GM12875 (cell line): ENCODE results near the gene KCNH4.
"Not testable (repeated sequence)": the region's sequence is repeated elsewhere in the genome, so short reads cannot be mapped to it uniquely, and the experiment has no call there.

Experiments
- H3K4me3 ChIP-seq: one replicate; pipeline ENCODE4 v1.5.1; 2011; ENCODE audit warnings: low read depth, low read length, control low read depth
- TF ChIP-seq, protein P1 (sequence below): IDR thresholded peaks from 2 replicates; pipeline ENCODE4 v1.5.1; 2011; ENCODE audit warnings: low read depth, mild to moderate bottlenecking, control low read depth, inconsistent platforms, low read length, moderate library complexity, borderline replicate concordance; ENCODE audit not compliant: insufficient read depth

KCNH4 gene

DNA sequence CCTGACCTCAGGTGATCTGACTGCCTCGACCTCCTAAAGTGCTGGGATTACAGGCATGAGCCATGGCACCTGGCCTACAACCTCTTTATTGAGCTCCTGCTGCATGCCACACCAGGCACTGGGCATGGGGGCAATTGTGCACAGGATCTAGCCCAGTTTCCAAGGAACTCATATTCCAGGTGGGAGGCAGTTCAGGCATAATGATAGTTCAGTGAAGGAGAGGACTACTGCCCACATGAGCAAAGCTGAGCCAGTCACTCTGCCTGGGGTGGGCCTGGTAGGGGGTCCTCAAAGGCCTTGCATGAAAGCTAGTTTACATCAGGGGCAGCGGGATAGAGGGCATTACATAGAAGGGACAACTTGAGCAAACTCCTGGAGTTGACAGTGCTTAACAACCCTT lies 6.9 kb upstream of the KCNH4 start:
- H3K4me3 ChIP-seq = no peak overlapping the region
- TF ChIP-seq, protein P1, sequence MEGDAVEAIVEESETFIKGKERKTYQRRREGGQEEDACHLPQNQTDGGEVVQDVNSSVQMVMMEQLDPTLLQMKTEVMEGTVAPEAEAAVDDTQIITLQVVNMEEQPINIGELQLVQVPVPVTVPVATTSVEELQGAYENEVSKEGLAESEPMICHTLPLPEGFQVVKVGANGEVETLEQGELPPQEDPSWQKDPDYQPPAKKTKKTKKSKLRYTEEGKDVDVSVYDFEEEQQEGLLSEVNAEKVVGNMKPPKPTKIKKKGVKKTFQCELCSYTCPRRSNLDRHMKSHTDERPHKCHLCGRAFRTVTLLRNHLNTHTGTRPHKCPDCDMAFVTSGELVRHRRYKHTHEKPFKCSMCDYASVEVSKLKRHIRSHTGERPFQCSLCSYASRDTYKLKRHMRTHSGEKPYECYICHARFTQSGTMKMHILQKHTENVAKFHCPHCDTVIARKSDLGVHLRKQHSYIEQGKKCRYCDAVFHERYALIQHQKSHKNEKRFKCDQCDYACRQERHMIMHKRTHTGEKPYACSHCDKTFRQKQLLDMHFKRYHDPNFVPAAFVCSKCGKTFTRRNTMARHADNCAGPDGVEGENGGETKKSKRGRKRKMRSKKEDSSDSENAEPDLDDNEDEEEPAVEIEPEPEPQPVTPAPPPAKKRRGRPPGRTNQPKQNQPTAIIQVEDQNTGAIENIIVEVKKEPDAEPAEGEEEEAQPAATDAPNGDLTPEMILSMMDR = no peak

DNA sequence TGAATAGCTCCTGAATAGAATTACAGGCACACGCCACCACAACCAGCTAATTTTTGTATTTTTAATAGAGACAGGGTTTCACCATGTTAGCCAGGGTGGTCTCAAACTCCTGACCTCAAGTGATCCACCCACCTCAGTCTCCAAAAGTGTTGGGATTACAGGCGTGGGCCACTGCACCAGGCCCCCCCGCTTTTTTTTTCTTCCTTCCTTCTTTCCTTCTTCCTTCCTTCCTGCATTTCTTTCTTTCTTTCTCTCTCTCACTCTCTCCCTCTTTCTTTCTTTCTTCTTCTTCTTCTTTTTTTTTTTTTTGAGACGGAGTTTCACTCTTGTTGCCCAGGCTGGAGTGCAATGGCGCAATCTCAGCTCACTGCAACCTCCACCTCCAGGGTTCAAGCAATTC lies 5.2 kb upstream of the KCNH4 start:
- not testable (repeated sequence) for H3K4me3 ChIP-seq

DNA sequence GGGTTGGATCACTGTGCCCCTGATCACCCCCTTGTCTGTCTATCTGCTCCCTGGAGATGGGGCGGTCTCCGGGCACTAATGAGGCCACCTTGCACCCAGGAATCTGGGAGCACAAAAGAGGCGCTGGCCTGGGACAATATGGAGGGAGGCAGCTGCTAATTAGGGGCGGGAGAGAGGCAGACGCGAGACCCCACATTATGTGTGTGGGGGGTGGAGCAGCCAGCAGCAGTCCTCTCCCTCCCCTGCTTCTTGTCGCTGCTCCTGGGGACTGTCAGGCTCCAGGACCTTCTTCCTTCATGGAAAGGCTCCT lies 4.6 kb upstream of the KCNH4 start:
- no peak overlapping the region for H3K4me3 ChIP-seq
- TF ChIP-seq, protein P1 = no peak

DNA sequence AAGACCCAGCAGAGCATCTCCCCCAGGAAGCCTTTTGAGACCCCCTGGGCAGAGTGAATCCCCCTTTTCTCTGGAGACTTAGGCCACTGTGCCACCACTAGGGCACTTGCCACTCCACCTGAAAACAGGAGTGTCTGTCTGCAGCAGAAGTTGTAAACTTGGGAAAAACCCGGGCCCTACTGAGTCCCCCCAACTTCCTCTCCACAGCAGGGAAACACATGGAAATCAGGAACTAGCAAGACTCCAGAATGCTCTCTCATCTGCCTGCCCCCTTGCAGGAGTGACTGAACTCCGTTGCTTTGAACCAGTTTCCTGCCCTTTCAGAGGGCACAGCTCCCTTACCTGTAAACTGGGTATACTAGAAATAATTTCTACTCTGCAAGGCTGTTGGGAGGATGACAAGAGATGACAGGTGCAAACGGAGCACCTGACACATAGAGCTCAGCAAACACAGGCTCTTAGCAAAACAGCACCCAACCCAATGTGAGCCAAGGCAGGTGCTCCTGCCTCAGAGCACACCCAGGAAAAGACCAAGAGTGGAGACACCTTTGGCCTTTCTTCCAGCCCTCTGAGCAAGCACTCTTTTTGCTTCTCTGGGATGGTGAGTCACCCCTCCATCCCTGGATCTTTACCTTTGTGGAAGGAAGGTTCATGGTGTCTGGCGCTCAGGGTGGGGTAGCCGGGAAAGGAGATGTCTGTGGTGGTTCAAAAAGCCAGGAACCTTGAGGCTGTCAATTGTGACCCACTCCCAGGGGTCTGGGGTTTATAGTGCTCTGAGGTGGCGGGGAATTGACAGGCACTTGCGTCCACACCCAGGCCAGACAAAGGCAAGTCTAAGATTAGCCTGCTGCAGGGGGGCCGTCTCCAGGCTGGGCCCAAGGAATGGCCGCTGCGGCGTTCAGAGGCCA lies 4.0 kb upstream of the KCNH4 start, which contains the start of gene HCRT:
Gene HCRT (minus strand): TSS at position 740 of the 908 bp plus-strand sequence. CDS start 87 bp downstream, at position 653.
- H3K4me3 ChIP-seq = peak within 1 kb of the TSS; percentile 17

DNA sequence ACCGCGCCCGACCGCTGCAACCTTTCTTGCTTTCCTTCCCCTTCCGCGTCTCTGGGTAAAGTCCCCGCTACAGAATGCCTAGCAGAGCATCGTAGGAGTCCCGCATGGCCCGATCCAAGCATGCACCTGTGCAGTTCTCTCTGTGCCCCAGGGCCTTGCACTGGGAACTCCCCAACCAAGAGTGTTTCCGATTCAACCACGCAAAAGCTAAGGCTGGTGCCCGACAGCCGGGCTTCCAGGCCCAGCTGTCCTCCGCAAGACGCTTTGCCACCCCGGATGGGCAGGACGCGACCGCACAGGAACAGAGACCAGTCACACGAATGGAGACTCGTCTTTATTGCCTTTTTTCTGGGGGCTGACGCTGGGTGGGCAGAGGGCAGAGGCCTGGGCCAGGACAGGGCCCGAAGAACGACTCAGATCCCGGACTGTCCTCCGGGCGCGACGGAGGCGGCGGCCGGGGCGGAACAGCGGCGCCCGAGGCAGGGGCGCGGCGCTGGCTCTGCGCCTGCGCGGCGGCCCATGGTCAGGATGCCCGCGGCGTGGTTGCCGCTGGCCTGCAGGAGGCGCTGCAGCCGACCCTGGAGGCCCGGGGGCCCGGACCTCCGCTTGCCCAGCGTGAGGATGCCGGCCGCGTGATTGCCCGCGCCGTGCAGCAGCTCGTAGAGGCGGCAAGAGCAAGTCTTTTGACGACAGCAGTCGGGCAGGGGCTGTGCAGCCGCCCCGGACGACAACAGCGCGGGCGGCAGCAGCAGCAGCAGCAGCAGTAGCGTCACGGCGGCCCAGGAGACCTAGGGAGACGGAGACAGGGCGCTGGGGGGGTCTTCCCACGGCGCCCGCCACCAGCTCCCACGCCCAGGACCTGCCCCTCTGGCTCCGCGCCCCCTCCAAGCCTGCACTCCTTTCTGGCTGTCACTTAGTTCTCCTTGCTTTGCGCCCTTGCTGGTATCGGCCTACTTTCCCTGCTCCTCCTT lies 3.1 kb upstream of the KCNH4 start:
- H3K4me3 ChIP-seq = peak overlapping the region; percentile 50
- TF ChIP-seq, protein P1 = peak; percentile 98

More for the DNA sequence above, 4.0 kb upstream of the KCNH4 start, which contains the start of gene HCRT:
- TF ChIP-seq, protein P1 = no peak

DNA sequence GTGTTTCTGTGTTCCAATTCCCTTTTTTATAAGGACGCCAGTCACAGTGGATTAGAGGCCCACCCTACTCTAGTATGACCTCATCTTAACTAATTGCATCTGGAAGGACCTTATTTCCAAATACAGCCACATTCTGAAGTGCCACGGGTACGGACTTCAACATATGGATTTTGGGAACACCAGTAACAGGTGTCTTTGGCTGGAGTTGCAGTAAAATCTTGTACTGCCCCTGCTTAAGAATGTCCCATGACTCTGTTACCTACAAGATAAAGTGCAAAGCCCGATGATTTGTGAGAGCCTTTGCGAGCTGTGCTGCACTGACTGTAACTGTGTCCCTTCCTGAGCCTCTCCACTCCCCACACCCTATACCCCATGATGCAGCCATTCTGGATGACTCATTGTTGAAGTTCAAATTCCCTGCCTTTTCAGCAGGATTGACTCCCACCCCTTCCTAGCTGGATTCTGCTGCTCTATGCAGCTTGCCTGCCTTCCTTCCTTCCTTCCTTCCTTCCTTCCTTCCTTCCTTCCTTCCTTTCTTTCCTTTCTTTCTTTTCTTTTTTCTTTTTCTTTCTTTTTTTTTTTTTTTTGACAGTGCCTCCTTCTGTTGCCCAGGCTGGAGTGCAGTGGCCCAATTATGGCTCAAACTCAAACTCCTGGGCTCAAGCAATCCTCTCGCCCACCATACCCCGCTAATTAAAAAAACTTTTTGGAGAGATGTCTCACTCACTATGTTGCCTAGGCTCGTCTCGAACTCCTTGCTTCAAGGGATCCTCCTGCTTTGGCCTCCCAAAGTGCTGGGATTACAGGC lies 2.2 kb upstream of the KCNH4 start:
- H3K4me3 ChIP-seq = peak overlapping the region; percentile 50
- TF ChIP-seq, protein P1 = no peak

DNA sequence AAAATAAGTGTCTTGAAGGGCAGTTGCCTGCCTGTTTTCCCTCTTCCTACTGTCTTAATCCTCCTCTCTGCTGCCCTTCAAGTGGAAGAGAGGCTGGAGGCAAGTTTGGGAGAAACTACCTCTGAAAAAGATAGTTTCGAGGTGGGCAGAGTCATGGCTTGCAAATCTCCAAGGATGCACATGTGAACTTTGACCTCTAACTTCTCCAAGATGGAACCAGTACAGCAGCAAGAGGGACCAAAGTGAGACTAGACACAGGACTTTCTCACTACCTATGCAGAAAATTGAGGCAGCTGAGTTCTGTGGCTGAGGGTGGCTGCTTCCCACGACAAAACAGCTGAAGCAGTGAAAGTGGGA lies 887 bp upstream of the KCNH4 start:
- no peak overlapping the region for H3K4me3 ChIP-seq
- TF ChIP-seq, protein P1 = no peak
